Measurements from ENCODE around the gene ZNF148.

ZNF148 gene

GRCh38 chr3:125325746-125326145 lies 49.4 kb downstream of the ZNF148 start:
- no peak for DNase-seq

DNA sequence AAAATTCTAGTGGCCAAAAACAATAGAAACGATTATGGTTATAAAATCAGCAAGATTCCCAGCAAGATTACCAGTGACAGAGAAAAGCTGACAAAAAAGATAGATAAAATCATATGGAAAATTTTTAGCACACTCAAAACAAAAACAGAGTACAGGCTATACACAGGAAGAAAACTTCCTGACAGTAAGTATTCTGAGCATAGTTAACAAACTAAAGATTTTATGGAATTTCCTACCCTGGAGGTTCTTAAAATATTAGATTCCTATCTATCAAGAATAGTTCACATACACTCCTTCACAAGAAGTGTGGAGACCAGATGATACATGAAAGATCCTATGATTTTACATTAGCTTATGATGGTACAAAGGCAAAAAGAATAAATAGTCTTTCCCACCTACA lies 50.8 kb downstream of the ZNF148 start:
- DNase-seq: peak; percentile 15

DNA sequence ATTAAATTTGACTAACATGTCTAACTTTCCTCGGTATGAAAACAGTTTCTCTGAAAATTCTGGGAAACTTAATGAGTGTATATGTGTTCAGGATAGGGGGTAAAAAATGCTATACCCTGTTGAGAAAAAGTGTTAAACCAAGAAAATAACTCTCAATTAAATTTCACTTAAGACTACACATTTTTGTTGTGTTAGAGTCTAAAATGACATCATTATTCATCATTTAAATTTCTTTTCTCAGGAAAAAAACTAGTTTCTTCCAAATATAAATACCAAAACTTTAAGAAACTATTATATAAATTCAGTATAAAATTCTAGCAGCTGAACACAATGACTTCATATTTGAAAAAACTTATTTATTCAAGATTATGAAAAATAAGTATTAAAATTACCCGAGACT lies 52.2 kb downstream of the ZNF148 start:
- no peak for DNase-seq

DNA sequence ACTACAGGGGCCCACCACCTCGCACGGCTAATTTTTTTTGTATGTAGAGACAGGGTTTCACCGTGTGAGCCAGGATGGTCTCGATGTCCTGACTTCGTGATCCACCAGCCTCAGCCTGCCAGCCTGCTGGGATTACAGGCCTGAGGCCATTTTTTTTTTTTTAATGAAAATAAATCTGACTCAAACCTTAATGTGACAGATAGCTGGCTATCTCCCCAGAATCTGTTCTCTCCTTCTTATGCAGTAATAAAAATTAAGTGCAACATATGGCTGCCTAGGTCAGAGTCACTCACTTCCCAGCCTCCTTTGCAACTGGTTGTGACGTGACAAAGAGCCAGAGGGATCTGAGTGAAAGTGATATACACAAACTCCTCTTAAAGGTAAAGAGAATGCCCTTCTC lies 53.0 kb downstream of the ZNF148 start:
- DNase-seq: peak; percentile 87

GRCh38 chr3:125319765-125320164 lies 55.4 kb downstream of the ZNF148 start:
- no peak for DNase-seq

- no peak for DNase-seq
Measured at GRCh38 chr3:125318871-125319270, 56.3 kb downstream of the ZNF148 start.

GRCh38 chr3:125318167-125318865 lies 56.8 kb downstream of the ZNF148 start:
- DNase-seq: no peak

GRCh38 chr3:125317761-125318160 lies 57.4 kb downstream of the ZNF148 start:
- no peak for DNase-seq

- DNase-seq: no peak
Measured at GRCh38 chr3:125316949-125317348, 58.2 kb downstream of the ZNF148 start.

DNA sequence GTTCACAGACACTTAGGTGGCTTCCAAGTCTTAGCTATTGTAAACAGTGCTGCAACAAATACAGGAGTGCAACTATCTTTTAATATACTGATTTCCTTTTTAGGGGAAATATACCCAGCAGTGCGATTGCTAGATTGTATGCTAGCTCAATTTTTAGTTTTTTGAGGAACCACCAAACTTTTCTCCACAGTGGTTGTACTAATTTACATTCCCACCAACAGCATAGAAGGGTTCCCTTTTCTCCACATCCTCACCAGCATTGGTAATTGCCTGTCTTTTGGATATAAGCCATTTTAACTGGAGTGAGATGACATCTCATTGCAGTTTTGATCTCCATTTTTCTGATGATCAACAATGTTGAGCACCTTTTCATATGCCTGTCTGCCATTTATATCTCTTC lies 58.9 kb downstream of the ZNF148 start:
- no peak for DNase-seq

DNA sequence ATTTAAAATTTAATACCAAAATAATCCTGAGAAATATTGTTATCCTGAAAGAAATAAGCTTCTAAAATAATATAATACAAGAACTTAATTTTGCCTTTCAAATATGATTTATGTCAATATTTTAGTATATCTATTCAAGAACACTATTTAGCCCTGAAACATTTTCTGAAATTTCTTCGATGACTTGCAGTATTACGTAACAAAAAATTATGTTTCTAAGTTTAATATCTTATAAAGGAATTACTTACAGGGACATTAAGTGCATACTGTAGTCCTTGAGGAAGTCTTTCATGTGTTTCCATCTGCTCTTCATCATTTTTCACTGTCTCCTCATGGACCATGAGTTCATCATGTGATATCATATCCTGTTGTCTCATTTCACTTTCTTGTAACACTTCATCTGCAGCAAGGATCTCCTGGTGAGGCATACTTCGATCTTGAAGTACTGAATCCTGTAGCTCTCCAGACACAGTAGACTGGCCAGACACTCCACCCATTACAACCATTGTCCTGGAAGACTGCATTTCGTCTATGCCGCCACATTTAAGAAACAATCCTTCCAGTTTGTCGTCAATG lies 62.0 kb downstream of the ZNF148 start:
- DNase-seq: peak; percentile 71

DNA sequence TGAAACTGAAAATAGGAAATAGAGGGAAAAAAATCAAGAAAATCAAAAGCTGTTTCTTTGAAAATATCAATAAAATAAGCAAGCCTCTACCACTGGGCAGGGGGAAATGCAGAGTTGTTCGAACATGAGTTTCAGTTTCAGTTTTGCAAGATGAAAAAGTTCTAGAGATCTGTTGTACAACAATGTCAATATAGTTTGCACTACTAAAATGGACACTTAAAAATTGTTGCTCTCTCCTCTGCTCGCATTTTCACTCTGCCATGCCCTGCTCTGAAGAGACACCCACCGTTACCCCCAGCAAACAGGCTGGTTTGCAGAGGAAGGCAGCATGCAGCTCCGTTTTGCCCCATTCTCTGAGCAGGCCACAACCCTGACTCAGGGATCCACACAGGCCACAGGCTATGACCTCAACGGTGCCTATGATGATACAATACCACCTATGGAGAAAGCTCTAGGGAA lies 64.5 kb downstream of the ZNF148 start:
- no peak for DNase-seq

DNA sequence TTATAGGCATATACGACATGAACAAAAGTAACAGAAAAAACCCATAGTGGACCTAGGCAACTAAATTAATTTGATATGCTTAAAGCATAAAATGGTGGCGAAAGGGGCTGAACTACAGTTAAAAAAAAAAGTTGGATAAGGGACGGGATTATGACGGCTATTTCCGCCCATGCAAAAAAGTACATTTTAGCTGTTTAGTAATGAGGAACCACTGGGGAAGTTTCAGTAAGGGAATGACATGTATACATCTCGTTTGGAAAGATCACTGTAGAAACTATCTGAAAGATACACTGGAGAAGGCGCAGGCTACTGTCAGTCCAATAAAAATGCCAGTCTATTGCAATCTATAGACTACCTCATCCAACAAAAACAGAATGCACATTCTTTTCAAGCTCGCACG lies 65.6 kb downstream of the ZNF148 start:
- no peak for DNase-seq

DNA sequence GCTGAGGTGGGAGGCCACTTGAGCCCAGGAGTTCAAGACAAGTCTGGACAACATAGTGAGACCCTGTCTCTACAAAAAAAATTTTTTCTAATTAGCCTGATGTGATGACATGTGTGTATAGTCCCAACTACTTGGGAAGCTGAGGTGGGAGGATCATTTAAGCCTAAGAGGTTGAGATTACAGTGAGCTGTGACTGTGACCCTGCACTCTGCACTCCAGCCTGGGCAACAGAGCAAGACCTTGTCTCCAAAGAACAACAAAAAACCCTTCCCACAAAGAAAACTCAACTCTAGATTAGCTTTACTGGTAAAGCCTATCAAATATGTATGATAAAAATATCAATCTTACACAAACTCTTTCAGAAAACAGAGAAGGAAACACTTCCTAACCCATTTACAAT lies 68.5 kb downstream of the ZNF148 start:
- no peak for DNase-seq

GRCh38 chr3:125302932-125303331 lies 72.2 kb downstream of the ZNF148 start:
- peak; percentile 42 for DNase-seq

DNA sequence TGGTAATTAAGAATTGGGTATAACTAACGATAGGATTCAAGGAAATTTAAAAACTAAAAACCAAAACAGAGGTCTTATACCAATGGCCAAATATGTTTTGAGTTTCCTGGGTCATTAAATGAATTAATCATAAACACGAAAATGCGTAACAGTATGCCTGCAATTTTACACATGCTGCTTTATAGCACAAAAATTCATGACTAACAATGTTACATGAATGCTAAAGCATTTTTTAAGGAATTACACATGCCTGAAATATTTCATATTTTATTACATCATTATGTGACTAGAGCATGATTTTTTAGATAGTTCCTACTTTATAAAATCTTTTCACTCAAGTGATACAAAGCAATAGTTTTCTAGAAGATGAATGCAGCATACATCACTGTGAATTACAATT lies 74.7 kb downstream of the ZNF148 start:
- peak; percentile 90 for DNase-seq

GRCh38 chr3:125294411-125294810 lies 80.7 kb downstream of the ZNF148 start:
- DNase-seq: no peak

- DNase-seq: no peak
Measured at GRCh38 chr3:125292015-125292414, 83.1 kb downstream of the ZNF148 start.

- DNase-seq: no peak
Measured at GRCh38 chr3:125289429-125289981, 85.6 kb downstream of the ZNF148 start.

- no peak for DNase-seq
Measured at GRCh38 chr3:125287248-125287647, 87.9 kb downstream of the ZNF148 start.

- DNase-seq: no peak
Measured at GRCh38 chr3:125281381-125281780, 93.7 kb downstream of the ZNF148 start.

- peak; percentile 84 for DNase-seq
Measured at GRCh38 chr3:125280668-125281361, 94.3 kb downstream of the ZNF148 start.

GRCh38 chr3:125278155-125278554 lies 97.0 kb downstream of the ZNF148 start:
- DNase-seq: no peak

GRCh38 chr3:125271127-125271526 lies 104.0 kb downstream of the ZNF148 start:
- no peak for DNase-seq

Data from fibroblast of skin of right quadriceps (primary cell).